ENCODE data around the gene UBE2G1. TPM values are rescaled to one million over a fixed set of nuclear protein-coding genes. Genes with fewer than 3 reads are reported as not detected.

The UBE2G1 gene
- polyA plus RNA-seq, 3 donors: 53.6 to 59.7 (median 57.6) TPM

DNA sequence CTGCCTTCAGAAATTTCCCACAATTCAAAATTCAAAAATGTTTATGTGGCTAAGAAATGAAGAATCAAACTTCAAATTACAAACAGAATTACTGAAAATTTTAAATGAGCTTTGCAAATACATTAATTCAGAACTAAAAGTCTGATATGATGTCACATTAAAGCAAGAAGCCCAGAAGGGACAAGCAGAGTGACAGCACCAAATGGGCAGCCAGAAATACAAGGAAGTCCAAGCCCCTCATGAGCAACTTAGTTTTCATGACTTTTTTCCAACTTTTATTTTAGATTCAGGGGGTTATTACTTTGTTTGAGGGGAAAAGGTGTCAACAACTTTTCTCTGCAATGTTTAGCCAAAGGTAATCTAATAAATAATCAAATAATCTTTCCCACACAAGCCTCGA is 21.5 kb downstream of the UBE2G1 start:
- DNase-seq: no peak

DNA sequence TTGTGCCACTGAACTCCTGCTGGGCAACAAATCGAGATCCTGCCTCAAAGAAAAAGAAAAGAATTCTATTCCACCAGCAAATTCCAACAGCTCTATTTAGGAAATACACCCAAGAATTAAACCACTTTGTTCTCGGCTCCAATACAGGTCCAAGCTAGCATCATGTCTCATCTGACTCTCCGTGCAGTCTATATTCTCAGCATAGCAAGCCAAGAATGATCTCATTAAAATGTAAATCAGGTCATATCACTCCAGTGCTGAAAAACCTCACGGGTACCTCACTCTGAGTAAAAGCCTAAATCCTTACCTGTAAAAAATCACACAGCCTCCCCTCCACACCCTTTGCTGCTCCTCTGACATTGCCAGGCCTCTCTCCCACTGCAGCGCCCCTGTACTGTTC is 23.9 kb downstream of the UBE2G1 start:
- no peak for DNase-seq

DNA sequence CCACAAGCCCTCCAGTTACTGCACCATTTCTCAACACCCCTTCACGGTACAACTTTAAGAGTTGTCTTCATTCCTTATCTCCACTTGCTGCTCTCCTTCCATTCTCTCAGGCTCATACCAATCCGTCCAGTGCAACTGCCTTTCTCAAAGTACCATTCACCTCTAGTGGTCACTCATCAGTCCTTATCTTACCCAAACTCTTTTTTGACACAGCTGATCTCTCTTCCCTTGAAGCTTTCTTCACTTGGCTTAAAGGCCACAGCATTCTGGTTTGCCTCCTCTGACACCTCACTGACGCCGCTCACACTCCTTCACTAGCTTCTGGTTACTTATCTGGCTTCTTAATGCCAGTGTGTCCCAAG is 24.9 kb downstream of the UBE2G1 start:
- DNase-seq: no peak

DNA sequence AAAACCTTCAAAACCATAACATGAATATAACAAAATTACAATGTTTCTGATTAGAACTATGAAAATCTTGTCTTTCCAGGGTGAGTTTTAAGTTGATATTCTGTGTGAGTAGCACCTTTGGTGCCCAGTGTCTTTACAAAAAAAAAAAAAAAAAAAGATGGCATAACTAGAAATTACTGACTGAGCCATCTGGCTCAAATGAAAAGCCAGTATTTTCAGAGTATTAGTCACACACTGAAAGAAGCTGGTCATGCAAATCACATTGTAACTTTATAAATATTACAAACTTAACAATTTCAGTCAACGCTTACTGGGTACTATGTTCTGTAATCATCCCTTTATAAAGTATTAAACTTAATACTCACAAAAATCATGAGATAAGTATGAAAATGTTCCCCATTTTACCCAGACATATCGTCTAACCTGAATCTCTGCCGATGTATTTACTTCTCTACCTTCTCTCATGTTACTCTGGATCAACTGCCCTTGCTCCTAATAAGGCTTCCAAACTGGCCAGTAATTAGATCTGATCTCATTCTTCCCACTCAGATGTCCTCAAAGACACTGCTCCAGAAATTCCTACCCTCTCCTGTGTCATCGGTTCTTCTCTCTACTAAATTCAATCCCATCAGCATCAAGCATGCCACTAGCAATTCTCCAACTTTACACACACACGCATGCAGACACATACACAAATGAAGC is 25.4 kb downstream of the UBE2G1 start:
- no peak for DNase-seq

DNA sequence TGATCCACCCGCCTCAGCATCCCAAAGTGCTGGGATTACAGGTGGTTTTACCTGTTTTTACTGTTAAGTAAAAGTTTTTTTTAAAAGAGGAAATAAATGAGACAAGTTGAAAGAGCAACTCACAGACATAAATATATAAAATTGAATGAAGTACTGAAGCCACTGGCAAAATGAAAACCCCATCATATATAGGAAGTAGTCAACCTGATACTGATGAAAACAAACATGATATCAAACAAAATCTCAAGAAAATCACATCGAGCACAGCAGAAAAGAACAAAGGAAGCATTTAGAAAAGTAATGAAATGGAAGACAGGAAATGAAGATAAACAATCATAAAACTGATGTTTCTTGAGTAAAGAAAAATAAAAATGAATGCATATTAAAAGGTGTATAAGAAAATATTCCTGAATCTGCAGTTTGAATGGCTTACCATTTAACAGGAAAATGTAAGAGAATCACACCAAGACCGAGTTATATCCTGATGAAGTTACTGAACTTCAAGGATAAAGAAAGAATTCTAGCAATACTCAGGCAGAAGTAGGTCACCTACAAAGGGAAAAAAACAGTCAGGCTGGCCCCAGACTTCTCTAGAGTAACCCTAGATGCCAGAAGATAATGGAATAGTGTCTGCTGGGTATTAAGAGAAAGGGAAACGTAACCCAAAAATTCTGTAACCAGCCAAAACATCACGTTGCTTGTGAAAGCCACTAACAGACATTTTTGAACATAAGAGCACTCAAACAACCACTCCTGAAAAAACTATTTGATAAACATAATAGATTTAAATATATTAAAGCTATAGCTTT is 31.5 kb downstream of the UBE2G1 start:
- no peak for DNase-seq

DNA sequence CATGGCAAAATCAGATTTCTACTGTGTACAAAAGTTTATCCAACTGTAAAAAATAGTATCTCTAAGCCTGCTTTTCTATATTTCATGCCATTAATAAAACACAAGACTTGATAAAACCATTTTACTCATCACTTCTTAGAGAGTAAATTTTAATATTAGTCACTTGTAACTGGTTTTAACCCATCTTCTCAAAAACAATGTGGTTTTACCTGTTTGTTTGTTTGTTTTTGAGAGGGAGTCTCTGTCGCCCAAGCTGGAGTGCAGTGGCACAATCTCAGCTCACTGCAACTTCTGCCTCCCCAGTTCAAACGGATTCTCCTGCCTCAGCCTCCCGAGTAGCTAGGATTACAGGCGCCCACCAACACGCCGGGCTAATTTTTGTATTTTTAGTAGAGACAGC is 32.1 kb downstream of the UBE2G1 start:
- no peak for DNase-seq

DNA sequence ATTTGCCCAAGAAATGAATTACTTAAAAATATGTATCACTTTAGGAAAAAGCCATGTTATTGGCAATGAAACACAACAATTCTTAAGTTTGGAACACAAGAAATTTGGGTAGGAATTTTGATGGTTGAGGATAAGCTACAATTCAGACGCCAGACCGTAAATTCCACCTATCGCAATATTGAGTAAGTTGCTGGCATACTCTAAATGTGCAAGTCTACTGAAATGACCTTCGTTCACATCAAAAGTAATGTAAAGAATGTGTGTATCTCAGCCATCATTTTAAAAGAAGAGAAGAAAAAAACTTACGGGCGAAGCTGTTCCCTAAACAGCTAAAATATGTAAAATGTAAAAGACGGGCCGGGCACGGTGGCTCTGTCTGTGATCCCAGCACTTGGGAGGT is 33.4 kb downstream of the UBE2G1 start:
- no peak for DNase-seq

DNA sequence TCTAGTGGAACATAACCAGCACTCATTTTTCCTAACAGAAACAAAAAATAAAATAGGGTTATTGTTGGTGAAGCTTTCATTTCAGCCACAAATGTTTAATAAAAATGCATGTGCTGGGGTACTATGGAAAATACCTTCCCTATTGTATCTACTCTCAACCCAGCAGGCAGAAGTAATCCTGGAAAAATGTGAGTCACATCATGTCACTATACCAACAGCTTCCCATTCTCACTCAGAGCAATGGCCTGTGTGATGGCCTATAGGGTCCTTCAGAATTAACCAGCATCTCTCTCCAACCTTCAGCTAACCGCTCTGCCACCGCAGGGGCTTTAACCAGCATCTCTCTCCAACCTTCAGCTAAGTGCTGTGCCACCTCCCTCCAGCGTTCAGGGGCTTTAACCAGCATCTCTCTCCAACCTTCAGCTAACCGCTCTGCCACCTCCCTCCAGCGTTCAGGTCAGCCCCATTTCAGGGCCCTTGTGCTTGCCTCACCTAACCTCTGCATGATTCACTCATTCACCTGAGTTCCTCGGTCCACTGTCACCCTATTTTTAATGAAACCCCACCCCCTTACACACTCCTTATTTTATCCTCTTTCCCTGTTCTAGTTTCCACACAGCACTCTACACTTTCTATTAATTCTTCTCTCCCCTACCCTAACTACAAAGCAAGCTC is 34.0 kb downstream of the UBE2G1 start:
- no peak for DNase-seq

DNA sequence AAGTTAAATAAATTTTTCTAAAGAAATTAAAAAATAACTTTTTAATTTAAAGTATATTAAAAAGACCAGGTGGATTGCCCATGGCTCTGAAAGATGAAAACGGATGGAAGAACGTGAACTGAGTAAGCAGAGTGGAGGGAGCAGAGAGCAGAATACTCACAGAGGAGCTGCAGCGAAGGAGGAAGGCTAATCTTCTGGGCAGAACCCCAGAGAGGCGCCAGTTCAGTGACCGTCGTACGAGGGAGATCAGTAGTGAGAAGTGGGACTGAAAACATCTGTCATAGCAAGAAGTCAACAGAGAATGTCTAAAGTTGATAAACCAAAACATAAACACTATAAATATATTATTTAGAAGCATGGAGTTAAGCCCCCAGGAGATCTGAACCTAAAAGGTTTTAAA is 34.9 kb downstream of the UBE2G1 start:
- DNase-seq: no peak

DNA sequence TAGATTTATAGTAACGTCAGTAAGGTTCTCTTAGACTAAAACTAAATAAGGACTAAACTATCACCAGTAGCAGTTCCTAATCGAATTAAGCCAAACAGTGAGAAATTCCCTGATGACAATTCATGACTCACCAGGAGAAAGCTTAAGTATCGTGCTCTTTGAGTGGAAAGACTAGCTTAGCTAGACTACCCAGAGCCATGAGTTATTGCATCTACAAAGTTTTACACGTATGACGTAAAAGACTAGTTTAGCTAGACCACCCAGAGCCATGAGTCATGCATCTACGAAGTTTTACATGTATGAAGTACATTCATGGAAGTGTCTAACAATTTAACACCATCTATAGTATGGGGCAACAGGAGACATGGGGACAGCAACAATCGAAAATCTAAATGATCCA is 36.6 kb downstream of the UBE2G1 start:
- no peak for DNase-seq

DNA sequence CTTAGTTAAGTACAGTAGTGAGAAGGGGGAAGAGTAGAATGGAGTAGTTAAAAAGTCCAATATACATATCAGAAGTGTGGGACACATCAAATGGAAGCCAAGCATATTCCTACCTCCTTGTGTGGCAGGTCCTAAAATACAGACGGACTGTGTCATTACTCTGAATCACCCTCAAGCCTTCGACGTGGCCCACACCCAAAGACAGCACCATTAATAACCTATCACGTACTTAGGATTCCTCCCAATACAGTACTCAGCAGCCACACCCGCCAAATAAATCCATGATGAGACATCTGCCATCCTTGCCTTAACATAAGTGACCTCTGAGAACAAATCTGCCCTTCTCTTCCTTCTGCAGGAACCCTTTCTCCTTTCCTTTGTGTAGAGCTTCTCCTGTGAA is 38.9 kb downstream of the UBE2G1 start:
- DNase-seq: no peak

DNA sequence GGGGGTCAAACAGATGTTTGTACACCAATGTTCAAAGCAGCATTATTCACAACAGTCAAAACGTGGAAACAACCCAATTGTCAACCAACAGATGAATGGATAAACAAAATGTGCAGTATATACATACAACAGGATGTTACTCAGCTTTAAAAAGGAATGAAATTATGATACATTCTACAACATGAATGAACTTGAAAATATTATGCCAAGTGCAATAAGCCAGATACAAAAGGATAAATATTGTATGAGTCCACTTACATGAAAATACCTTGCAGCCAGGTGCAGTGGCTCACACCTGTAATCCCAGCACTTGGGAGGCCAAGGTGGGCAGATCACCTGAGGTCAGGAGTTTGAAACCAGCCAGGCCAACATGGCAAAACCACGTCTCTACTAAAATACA is 39.9 kb downstream of the UBE2G1 start:
- DNase-seq: no peak

DNA sequence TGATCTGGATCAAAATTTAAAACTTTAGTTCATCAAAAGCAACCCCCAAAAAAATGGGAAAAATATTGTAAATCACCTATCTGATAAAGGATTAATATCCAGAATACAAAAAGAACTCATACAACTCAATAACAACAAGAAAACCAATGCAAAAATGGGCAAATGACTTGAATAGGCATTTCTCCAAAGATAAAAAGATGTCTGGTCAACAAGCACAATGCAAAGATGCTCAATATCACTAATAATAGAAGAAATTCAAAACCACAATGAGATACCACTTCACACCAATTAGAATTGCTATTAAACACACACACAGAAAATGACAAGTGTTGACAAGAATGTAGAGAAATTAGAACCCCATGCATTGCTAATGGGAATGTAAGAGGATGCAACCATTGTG is 40.4 kb downstream of the UBE2G1 start:
- no peak for DNase-seq

DNA sequence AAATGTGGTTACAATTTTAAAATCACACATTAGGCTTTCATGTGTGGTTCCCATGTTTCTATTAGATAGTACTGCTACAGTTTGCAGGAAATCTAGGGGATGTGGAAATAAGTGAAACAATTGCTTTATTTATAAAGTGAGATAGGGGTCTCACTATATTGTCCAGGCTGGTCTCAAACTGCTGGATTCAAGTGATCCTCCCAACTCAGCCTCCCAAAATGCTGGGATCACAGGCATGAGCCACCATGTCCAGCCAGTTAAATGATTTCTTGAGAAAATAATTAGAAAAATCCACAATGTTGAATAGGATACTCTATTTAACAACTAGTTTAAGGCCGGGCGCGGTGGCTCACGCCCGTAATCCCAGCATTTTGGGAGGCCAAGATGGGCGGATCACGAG is 42.0 kb downstream of the UBE2G1 start:
- DNase-seq: no peak

DNA sequence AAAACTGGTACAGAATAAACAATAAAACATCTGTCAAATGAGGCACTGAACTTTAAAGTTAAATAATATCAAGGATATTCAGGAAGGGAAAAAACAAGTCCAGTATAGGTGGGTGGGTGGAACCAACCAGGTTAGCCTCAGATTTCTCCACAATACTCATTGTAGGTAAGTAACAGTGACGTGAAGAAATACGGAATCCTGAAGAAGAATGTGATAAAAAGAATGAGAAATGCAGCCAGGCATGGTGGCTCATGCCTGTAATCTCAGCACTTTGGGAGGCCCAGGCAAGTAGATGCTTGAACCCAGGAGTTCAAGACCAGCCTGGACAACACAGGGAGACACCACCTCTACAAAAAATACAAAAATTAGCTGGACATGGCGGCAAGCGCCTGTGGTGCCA is 47.3 kb downstream of the UBE2G1 start:
- no peak for DNase-seq

DNA sequence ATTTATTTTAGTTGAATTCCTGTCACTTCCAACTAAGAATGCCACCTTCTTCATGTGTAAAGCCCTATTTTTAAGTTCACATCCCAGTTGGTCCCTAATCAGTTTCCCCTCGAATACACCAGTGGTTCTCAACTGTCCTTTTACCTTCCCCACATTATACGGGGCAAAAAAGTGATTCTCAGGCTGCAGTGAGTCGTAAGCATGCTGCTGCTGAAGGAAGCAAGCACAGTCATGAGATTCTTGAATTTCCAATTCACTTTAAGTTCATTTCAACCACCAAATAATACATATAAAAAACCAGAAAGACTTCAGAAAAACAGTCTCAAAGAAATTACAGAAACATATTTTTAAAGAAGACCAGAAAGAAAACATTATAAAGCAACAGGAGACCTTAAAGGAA is 47.9 kb downstream of the UBE2G1 start:
- DNase-seq: no peak

DNA sequence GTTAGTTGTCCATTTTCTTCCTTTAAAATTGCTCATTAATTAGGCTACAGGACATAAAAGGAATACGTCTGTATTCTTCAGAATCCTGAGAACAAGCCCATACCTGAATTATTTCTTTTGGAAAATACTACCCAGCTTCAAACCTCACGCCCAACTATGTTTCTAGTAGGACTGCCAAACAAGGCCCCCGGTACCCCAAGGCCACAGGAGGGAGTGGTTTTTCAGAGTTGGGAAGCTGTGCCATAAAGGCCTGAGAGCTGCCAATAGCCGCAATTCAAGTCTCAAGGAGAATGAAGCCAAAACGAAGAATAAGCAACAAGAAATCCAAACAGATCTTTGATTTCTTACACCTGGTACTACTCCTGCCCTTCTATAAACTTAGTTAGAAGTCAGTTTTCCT is 48.3 kb downstream of the UBE2G1 start:
- no peak for DNase-seq

DNA sequence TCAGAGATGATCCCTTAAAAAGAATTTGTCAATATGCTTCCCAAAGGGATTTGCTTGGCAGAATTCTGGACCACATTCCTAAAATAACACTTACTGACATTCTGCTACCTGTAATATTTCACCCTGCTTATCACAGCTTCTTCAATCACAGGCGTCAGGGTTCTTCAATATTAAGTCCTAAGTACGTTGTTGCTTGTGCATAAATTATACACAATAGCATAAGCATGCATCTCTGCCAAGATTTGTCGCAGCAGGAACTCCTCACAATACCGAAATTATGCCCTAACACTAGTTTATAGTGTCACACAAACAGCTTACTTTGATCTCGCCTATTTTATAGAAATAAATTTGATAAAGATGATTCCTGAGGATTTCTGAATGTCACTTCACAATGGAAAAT is 48.9 kb downstream of the UBE2G1 start:
- DNase-seq: no peak

DNA sequence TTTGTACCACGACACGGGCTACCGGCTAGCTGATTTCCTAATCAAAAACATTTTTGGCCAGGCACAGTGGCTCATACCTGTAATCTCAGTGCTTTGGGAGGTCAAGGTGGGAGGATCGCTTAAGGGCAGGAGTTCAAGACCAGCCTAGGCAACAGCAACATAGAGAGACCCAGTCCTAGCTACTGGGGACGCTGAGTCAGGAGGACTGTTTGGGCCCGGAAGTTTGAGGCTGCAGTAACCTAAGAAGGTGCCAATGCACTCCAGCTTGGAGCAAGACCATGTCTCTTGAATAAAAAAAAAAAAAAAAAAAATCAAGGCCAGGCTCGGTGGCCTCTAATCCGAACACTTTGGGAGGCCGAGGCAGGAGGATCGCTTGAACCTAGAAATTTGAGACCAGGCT is 49.8 kb downstream of the UBE2G1 start:
- no peak for DNase-seq

DNA sequence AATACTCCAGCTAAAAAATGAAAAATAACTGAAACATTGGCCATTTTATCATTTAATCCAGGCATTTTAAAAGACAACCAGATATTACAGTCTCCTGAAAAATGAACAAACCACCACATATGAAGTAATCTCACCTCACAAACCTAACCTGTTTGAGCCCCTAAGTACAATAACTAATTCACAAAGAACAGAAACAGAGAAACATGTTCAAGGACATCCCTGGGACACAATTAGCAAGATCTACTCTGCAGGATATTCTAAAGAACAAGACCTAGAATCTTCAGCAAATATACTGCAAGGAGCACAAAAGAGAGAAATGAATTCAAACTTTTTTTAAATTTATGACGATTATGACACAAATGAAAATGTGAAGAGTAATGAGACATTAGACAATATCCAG is 51.9 kb downstream of the UBE2G1 start:
- DNase-seq: no peak

DNA sequence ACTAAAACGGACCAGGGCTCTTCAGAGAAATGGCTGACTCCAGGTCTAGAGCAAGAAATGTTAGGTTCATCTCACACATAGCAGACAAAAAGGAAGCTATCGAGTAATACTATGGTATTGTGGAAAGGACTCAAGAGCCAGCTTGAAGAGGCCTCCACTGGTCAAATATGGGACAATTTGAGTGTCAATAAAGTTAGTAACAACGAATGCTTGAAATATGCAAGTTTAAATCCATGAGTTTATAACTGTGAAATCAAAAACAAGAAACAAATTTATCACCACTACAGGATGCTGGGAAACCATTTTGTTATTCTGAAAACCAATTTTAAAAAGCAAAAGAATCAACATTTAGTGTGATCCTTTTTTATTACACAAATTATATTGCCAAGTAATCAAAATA is 52.3 kb downstream of the UBE2G1 start:
- DNase-seq: no peak

DNA sequence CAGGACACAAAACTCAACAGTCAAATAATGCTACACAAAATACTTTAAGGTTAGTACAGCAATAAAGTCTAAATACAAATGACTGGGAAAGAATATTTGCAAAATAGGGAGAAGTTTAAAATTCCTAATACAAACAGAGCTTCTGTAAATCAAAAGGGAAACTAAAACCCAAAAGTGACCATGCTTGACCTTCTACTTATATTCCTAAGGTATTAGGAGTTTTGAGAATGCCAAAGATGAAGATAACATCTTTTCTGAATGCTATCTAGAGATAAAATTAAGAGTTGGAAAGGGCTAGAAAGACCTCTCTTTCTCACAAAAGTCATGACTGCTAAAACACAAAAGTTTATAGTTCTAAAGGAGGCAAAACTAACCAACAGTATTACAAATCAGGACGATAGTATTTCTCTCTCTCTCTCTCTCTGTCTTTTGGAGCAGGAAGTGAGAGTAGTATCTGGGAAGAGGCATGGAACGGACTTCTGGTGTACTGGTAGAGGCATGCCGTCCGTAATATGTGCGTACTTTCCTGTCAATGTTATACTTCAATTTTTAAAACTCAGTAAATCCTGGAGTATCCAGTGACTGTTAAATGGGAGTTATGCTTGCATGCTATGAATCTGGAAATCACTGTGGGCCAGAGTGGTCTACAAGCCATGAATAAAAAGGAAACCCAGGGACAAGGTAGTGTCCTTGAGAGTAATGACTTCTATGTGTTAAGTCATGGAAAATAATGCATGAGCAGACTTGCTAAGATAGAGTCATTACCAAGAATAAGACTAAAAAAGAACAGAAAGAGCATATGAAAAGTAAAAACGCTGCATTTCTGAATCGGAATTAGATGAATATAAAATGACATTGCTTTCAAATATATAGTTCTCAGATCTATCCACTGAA is 53.0 kb downstream of the UBE2G1 start:
- no peak for DNase-seq
